GM12891 (cell line): ENCODE measurements around the gene SLC2A2. TPM values are rescaled to one million over a fixed set of nuclear protein-coding genes. Genes with fewer than 3 reads are reported as not detected.

Source experiments
- DNase-seq: peaks from one replicate; pipeline ENCODE4 v3.0.0; 2011; ENCODE audit warnings: low spot score; ENCODE audit not compliant: insufficient read length
- FAIRE-seq: peaks from 2 replicates; lab custom pipeline; 2011; peaks lifted over from hg19 to GRCh38; lab: Jason Lieb, UNC
- PAX5 ChIP-seq: IDR thresholded peaks from 2 replicates; pipeline ENCODE4 v1.6.1; 2011; ENCODE audit warnings: low read length, moderate library complexity, mild to moderate bottlenecking; ENCODE audit not compliant: insufficient read depth, severe bottlenecking
- POLR2A ChIP-seq: IDR thresholded peaks from 2 replicates; pipeline ENCODE4 v1.6.1; 2011; ENCODE audit warnings: low read depth, low read length, control low read depth
- POLR2AphosphoS5 ChIP-seq: IDR thresholded peaks from 2 replicates; pipeline ENCODE4 v1.6.1; 2011; ENCODE audit warnings: low read depth, low read length, control low read depth
- POU2F2 ChIP-seq: IDR thresholded peaks from 2 replicates; pipeline ENCODE4 v1.6.1; 2011; ENCODE audit warnings: low read depth, mild to moderate bottlenecking, control low read depth, low read length, moderate library complexity
- SPI1 ChIP-seq: IDR thresholded peaks from 2 replicates; pipeline ENCODE4 v1.6.1; 2011; ENCODE audit warnings: low read depth, low read length, control low read depth
- TAF1 ChIP-seq: IDR thresholded peaks from 2 replicates; pipeline ENCODE4 v1.6.1; 2011; ENCODE audit warnings: low read depth, low read length, control low read depth
- polyA plus RNA-seq: library from polyadenylated mRNA; unstranded; fragments of >200 nt; gene quantifications from one replicate; pipeline ENCODE4 v1.2.1, GENCODE V29; 2012; ENCODE audit warnings: low read depth, missing spikeins, inconsistent platforms; ENCODE audit not compliant: missing spikeins

The SLC2A2 gene
- polyA plus RNA-seq = not detected

DNA sequence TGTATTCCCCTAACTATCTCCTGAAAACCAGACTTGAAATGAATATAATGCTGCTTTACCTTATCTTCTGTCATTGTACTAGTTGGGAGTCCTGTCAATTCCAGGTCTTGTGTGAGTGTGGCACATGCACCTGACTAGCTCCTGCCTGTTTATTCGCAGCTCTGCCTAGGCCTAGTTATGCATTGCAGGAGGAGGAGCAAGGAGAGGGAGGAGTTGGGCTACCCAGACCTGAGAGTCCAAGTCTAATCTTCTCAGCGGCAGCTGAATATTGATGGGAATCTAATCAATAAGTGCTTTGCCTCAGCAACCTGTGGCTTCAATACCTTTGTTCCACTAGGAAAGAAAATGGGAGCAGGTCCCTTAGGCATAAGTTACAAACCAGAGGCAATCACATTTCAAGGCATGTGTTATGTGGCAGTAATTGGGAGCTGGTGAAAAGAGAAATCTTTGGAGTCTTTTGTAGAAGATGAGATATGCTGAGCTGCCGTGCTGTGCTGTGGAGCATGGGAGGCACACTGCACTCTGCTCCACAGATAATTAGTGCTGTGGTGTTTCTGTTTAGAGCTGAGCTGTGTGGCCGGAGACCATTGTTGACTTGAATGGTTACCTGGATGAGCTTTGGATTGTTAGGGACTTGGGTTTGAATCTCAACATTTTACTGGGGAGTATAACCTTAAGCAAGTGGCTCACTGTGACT lies at the start of gene SLC2A2:
SLC2A2 (minus strand) TSS at position 124 of the 697 bp plus-strand sequence; CDS start at position 74, 50 bp downstream.
- no peak for TF ChIP-seq POLR2AphosphoS5
- TF ChIP-seq SPI1 = no peak
- no peak for TF ChIP-seq TAF1
- no peak for TF ChIP-seq POLR2A
- TF ChIP-seq POU2F2 = no peak
- no peak for TF ChIP-seq PAX5
- no peak for FAIRE-seq
- DNase-seq = no peak

DNA sequence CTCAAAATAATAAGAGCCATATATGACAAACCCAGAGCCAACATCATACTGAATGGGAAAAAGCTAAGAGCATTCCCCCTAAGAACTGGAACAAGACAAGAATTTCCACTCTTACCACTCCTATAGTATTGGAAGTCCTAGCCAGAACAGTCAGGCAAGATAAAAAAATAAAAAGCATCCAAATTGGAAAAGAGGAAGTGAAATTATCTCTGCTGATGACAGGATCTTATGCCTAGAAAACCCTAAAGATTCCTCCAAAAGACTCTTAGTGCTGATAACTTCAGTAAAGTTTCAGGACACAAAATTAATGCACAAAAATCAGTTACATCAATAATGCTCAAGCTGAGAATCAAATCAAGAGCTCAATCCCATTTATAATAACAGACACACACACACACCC lies 45.9 kb upstream of the SLC2A2 start:
- FAIRE-seq (no peak), DNase-seq (no peak)
- TF ChIP-seq SPI1 (peak; percentile 74), POLR2AphosphoS5 (no peak), POLR2A (no peak), PAX5 (no peak), TAF1 (no peak)

DNA sequence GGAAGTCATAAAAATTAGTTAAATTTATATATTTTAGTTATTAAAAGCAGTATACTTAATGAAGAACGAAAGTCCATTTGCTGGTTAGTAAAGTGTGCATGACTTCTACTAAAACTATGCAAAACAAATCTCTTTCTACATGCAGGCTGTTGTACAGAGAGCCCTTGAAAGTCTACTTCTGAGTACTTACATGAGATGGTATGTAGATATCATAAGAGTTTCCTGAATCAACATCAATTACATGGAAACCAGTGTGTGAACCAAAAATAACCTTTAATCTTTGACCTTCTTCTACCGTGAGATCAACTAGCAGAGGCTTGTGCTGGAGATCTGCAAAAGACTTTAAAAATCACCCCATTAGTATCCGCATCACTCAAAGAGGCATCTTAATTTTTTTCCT lies 42.1 kb upstream of the SLC2A2 start:
- TF ChIP-seq TAF1 (no peak), SPI1 (no peak), POLR2A (no peak), POLR2AphosphoS5 (no peak), POU2F2 (no peak), PAX5 (no peak)
- DNase-seq (no peak), FAIRE-seq (no peak)

DNA sequence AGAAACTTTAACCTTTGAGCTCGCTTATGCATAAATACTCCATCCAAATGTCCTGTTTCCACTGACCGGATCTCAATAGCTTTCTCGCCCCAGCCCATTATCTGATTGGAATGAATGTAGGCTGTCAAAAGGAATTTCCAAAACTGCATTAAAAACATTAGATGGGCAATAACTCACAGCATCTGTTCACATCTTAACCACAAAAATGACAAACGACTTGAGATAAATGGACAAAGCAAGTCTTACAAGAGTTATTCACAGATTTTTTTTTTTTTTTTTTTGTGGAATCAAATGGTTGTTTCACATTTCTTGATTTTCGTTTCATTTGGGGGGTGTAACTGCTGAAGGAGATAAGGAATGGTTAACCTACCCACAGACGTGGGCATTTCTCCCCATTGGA lies 39.7 kb upstream of the SLC2A2 start:
- FAIRE-seq (no peak), DNase-seq (no peak)
- TF ChIP-seq TAF1 = no peak
- TF ChIP-seq POLR2AphosphoS5 = no peak
- TF ChIP-seq SPI1 = no peak
- no peak for TF ChIP-seq POU2F2
- TF ChIP-seq POLR2A = no peak
- no peak for TF ChIP-seq PAX5

DNA sequence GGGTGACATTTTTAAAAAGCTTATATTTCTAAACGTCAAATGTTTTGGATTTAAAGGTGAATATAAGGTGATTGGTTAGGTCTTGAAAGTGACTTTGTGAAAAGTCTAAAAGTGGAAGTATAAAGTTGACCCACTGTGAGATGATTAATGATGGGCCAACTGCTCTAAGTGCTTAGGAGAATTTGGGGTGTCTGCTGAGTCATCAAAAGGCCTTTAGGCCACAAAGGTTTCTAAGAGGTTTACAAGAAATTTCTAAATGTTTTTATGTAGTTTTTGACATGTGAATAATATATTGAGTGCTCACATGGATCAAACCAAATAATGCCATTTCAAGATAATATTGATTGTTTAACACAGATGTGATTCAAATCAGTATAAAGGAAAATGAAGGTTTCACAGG lies 39.2 kb upstream of the SLC2A2 start:
- TF ChIP-seq POU2F2 (no peak), PAX5 (no peak), TAF1 (no peak), POLR2AphosphoS5 (no peak), POLR2A (no peak), SPI1 (no peak)
- no peak for FAIRE-seq

DNA sequence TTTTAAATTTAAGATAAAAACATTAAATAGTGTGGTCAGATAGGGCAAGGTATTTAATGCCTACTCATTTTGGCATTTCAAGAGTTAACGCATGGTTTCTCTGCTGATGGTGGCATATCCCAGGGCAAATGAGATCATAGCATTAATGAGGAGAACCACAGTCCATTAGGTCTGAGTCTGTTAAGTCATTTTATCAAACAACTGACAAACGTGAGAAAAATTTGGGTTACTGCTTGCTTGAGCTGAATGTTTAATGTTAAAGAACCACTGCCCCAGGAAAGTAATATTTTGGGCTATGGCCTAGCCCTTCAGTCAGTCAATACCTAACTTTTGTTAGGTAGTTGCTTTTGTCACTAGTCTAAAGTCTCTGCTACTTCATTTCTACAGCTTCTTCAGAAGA lies 37.9 kb upstream of the SLC2A2 start:
- DNase-seq = no peak
- TF ChIP-seq POLR2A = no peak
- TF ChIP-seq SPI1 = no peak
- TF ChIP-seq POLR2AphosphoS5 = no peak
- TF ChIP-seq TAF1 = no peak
- no peak for TF ChIP-seq PAX5
- no peak for TF ChIP-seq POU2F2
- FAIRE-seq = no peak

More for the DNA sequence above, 39.2 kb upstream of the SLC2A2 start:
- DNase-seq = no peak

DNA sequence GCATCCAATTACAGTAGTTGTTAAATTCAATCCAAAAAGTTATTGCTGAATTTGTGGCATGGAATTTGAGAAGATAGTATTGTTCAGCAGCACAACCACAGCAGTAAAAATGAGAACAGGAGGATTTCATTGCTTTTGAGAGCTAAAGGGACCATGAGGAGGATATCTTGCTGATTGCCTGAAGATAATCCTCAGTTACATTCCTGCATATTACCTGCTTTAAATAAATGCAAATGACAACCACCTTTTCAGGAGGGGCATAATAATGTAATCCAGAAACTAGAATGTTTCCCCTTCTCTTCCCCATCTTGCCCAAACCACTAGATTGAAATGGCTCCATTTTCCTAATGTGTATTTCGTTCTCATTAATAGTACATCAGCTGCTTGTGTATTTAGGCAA lies 35.2 kb upstream of the SLC2A2 start:
- TF ChIP-seq PAX5 (no peak), POLR2AphosphoS5 (no peak), POLR2A (no peak), TAF1 (no peak), POU2F2 (no peak), SPI1 (no peak)
- FAIRE-seq = no peak
- no peak for DNase-seq

DNA sequence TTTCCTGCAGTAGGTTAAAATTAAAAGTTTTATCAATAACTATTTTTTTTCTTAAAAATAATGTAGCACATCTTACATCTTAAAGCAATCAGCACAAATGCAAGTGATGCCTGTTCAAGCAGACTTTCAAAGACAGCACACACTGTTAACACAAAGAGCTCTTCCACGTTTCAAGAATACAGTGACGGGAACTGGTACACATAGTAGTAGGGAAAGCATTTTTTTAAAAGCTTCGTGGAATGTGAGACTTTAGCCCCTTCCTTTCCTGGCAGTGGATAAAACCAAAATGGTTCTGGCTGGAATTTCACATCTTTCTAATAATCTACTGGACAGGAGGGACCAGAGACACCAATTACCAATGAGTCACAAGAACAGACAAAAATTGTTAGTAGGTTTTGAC lies 33.5 kb upstream of the SLC2A2 start:
- no peak for TF ChIP-seq POU2F2
- no peak for TF ChIP-seq POLR2A
- TF ChIP-seq TAF1 = no peak
- TF ChIP-seq POLR2AphosphoS5 = no peak
- no peak for TF ChIP-seq PAX5
- no peak for TF ChIP-seq SPI1
- DNase-seq = no peak
- no peak for FAIRE-seq

DNA sequence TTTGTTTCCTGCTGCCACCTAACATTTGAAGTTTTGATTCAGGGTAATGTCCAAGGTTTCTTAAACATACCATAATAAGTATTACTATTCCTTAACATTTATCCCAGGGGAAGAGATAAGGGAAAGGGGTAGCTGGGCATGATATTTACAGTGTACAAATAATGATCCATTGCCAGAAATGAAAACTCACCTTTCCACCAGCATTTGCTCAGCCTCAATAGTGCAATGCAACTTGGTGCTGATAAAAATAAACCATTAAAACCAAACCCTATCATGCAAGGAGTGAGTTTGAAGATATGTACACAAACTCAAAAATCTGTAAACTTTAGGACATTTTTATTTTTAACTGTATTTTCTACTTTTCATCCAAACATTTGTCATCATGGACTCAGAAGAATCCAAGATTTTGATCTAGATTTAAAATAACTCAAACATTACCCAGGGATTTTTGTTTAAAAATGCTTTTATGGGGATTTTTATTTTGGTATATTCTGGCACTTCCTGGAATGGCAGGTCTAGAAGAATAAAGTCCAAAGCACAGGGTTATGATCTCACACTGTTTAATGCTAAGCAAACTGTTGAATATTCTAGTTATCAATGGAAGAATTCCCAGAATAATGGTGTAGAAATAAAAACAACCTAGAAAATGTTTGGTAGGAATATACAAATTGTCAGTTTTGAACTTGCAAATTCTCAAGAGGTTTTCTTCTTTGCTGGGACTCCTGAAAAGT lies 32.5 kb upstream of the SLC2A2 start:
- FAIRE-seq = no peak
- TF ChIP-seq TAF1 (no peak), SPI1 (no peak), POLR2A (no peak), POLR2AphosphoS5 (no peak), PAX5 (no peak), POU2F2 (no peak)

More for the DNA sequence above, 32.5 kb upstream of the SLC2A2 start:
- no peak for DNase-seq
